Esophagus squamous epithelium (tissue), 4 donors: ENCODE results near the gene SLC12A2.

Experiments
- CTCF ChIP-seq, 6 experiments: fragments of 450-650 bp in 4 of 6; fragments of 200-600 bp in 2 of 6; sonication (generic) in 2 of 6; IDR thresholded peaks; one replicate each; pipeline ENCODE4 v1.5.1; 2016 to 2019; ENCODE audit warnings: antibody characterized with exemption in 6 of 6, mild to moderate bottlenecking in 4 of 6, moderate library complexity in 4 of 6
- POLR2A ChIP-seq, 4 donors: fragments of 450-650 bp; IDR thresholded peaks; one replicate each; pipeline ENCODE4 v1.6.1; 2017; ENCODE audit warnings: antibody characterized with exemption in 4 of 4, mild to moderate bottlenecking in 4 of 4, moderate library complexity in 3 of 4

DNA sequence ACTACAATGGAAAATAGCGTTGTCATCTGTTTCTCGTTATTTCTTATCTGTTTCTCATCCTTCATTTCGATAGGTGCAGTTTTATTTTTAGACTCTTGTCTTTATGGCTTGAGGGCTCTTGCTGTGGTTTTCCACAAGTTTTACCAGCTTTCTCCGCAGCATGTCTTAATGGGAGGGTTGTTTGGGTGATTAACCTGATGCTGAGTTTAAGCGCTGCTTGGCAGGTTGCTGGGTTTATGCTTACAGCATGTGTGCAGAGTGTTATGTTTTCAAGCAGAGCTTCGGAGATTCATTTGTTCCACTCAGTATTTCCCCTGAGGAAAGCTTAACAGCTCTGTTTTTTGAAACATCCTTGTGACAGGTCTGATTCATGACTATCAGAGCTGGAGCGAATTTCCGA lies 154.0 kb downstream of the SLC12A2 start:
- TF ChIP-seq CTCF (IDR thresholded peaks at IDR 0.05) (no peak), POLR2A (IDR thresholded peaks at IDR 0.05) (no peak)
